GM21576 (cell line): Measurements from ENCODE around the gene C12orf50.
"Not testable (repeated sequence)": the region's sequence is repeated elsewhere in the genome, so short reads cannot be mapped to it uniquely, and the experiment has no call there.

Experiments used
- ATAC-seq: cut with Tn5 transposase; IDR thresholded peaks from one replicate; pipeline ENCODE4 v1.9.1; 2021; ENCODE audit warnings: mild to moderate bottlenecking, moderate library complexity; ENCODE audit not compliant: unreplicated experiment

The C12orf50 gene

GRCh38 chr12:87991483-87991882 lies 37.7 kb downstream of the C12orf50 start:
- ATAC-seq = no peak

GRCh38 chr12:87988534-87988933 lies 40.7 kb downstream of the C12orf50 start:
- no peak for ATAC-seq

- ATAC-seq = no peak
Observed at GRCh38 chr12:87985069-87985675, 44.0 kb downstream of the C12orf50 start.

GRCh38 chr12:87982208-87982607 lies 47.0 kb downstream of the C12orf50 start:
- no peak for ATAC-seq

GRCh38 chr12:87981495-87981894 lies 47.7 kb downstream of the C12orf50 start:
- no peak for ATAC-seq

GRCh38 chr12:87975879-87976278 lies 53.3 kb downstream of the C12orf50 start:
- ATAC-seq = no peak

GRCh38 chr12:87967871-87968270 lies 61.3 kb downstream of the C12orf50 start:
- ATAC-seq = no peak

- ATAC-seq = no peak
Observed at GRCh38 chr12:87960566-87960965, 68.6 kb downstream of the C12orf50 start.

- not testable (repeated sequence) for ATAC-seq
Observed at GRCh38 chr12:87954028-87954427, 75.2 kb downstream of the C12orf50 start.

GRCh38 chr12:87953256-87953860 lies 75.8 kb downstream of the C12orf50 start:
- ATAC-seq = no peak

- no peak for ATAC-seq
Observed at GRCh38 chr12:87952850-87953249, 76.4 kb downstream of the C12orf50 start.

- no peak for ATAC-seq
Observed at GRCh38 chr12:87952223-87952622, 77.0 kb downstream of the C12orf50 start.

GRCh38 chr12:87943762-87944161 lies 85.4 kb downstream of the C12orf50 start:
- ATAC-seq = no peak

GRCh38 chr12:87943023-87943422 lies 86.2 kb downstream of the C12orf50 start:
- no peak for ATAC-seq

- ATAC-seq = no peak
Observed at GRCh38 chr12:87939182-87939581, 90.0 kb downstream of the C12orf50 start.

GRCh38 chr12:87935216-87935615 lies 94.0 kb downstream of the C12orf50 start:
- ATAC-seq = no peak

- ATAC-seq = no peak
Observed at GRCh38 chr12:87933991-87934390, 95.2 kb downstream of the C12orf50 start.

GRCh38 chr12:87931812-87932211 lies 97.4 kb downstream of the C12orf50 start:
- ATAC-seq = no peak

GRCh38 chr12:87930627-87931026 lies 98.6 kb downstream of the C12orf50 start:
- ATAC-seq = no peak
